HG03571 (cell line): ENCODE data around the gene SCAF8.
"Not testable (repeated sequence)": the region's sequence is repeated elsewhere in the genome, so short reads cannot be mapped to it uniquely, and the experiment has no call there.

Source experiments
- ATAC-seq: cut with Tn5 transposase; IDR thresholded peaks from one replicate; pipeline ENCODE4 v1.9.1; 2021; ENCODE audit not compliant: unreplicated experiment

SCAF8 gene

DNA sequence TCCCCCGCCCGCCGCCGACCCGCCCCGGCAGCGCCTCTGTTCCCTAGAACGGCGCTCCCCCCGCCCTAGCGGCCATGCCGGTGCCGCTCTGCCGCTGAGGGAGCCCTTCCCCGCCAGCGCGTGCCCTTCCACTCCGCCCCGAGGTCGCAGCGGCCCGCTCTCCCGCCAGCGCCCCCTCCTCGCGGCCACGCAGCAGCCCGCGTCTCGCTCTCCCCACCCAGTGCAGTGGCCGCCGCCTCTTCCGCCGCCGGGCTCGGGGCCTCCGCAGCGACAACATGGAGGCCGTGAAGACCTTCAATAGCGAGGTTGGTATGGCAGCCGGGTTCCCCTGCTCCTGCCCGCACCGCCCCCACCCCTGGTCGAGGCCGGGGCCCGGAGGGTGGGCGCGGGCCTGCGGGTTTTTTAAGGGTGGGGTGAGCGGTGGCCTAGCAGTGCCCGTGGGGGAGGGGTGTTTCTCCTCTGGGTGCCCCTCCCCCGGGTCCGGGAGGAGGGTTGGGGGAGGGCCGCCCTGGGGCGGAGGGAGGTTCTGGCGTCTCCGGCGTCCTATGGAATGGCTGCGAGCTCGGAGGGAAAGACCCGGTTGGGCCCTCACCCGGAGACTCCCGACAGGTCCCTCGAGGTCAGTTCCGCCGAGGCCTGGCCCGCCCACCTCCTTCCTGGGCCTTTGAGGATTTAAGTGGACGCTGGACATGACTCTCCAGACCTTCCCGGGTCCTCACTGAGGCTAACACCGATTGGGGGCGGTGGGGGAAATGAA, 588 bp downstream of the SCAF8 start:
- ATAC-seq = peak; percentile 75

- ATAC-seq = no peak
Observed at GRCh38 chr6:154736618-154737259, 3.5 kb downstream of the SCAF8 start.

DNA sequence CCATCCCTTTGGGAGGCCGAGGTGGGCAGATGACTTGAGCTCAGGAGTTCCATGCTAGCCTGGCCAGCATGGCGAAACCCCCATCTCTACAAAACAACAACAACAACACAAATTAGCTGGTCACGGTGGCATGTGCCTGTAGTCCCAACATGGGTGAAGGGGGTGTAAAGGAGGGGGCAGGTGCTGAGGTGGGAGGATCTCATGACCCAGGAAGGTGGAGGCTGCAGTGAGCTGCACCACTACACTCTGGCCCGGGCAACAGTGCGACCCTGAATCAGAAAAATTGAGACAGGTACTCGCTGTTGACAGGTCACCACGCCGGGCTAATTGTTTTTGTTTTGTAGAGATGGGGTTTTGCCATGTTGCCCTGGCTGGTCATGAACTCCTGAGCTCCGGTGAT, 4.2 kb downstream of the SCAF8 start:
- no peak for ATAC-seq

GRCh38 chr6:154738551-154738961, 5.3 kb downstream of the SCAF8 start:
- ATAC-seq = no peak

- ATAC-seq = no peak
Observed at GRCh38 chr6:154740658-154741057, 7.4 kb downstream of the SCAF8 start.

- ATAC-seq = no peak
Observed at GRCh38 chr6:154742891-154743290, 9.7 kb downstream of the SCAF8 start.

DNA sequence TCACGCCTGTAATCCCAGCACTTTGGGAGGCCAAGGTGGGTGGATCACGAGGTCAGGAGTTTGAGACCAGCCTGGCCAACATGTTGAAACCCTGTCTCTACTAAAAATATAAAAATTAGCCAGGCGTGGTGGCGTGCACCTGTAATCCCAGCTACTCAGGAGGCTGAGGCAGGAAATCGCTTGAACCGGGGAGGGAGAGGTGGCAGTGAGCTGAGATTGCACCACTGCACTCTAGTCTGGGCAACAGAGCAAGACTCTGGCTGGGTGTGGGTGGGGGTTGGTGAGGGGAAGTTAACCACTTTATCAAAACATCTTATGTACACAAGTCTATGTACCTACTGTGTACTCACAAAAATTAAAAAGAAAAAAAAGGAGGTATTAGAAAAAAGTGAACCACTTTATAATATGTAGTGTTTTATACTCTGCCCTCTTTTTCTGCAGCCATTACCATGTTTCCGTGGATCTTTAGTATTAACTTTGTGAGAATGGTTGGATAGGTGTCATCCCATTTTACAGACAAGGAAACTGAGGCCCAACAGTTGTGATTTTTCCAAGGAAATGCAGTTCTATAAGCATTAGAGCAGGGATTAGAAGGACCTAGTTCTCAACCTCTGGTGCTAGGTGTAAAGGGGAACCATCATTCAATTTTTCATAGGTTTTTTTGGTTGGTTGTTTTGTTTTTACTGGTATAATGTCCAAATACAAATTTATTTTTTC, 11.0 kb downstream of the SCAF8 start:
- not testable (repeated sequence) for ATAC-seq

GRCh38 chr6:154745243-154745642, 12.0 kb downstream of the SCAF8 start:
- ATAC-seq = no peak

- no peak for ATAC-seq
Observed at GRCh38 chr6:154749341-154749740, 16.1 kb downstream of the SCAF8 start.

DNA sequence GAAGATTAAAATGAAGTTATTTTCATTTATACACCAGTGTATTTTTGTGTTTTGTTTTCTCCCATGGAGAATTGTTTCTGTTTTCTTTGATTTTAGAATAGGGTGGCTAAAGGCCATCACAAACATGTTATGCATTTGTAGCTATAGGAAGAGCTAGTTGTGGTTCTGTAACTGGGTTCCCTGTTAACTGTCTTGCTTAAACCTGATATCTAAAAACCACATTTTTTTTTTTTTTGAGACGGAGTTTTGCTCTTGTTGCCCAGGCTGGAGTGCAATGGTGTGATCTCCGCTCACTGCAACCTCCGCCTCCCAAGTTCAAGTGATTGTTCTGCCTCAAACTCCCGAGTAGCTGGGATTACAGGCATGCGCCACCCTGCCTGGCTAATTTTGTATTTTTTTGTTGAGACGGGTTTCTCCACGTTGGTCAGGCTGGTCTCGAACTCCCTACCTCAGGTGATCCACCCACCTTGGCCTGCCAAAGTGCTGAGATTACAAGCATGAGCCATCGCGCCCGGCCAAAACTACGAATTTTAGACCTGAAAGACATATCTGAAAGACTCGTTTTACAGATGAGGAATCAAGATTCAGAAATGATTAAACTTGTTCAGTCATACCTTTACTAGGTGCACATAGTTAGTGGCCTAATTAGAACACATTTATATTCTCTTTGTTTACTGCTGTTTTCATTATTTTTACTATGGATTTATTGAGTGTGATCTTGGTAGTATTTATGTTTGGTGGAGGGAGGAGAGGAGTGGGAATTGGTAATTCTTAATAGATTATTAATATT, 18.0 kb downstream of the SCAF8 start:
- ATAC-seq = no peak

- no peak for ATAC-seq
Observed at GRCh38 chr6:154752022-154752421, 18.8 kb downstream of the SCAF8 start.

DNA sequence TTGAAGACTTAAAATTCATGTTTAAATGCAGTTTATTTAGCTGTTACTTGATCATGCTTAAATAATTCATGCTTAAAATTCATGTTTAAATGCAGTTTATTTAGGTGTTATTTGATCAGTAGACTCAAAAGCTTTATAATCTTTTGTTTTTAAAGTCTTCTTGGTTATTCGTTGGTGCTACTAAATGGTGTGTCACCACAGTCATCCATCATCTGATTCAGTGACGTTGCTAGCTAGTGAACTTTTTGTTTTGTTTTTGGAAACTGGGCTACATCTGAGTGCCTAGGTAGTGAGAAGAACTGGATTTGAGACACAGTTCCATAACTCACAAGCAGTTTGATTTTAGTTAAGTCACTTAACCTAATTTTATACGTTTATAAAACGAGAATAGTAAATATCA, 20.9 kb downstream of the SCAF8 start:
- no peak for ATAC-seq

DNA sequence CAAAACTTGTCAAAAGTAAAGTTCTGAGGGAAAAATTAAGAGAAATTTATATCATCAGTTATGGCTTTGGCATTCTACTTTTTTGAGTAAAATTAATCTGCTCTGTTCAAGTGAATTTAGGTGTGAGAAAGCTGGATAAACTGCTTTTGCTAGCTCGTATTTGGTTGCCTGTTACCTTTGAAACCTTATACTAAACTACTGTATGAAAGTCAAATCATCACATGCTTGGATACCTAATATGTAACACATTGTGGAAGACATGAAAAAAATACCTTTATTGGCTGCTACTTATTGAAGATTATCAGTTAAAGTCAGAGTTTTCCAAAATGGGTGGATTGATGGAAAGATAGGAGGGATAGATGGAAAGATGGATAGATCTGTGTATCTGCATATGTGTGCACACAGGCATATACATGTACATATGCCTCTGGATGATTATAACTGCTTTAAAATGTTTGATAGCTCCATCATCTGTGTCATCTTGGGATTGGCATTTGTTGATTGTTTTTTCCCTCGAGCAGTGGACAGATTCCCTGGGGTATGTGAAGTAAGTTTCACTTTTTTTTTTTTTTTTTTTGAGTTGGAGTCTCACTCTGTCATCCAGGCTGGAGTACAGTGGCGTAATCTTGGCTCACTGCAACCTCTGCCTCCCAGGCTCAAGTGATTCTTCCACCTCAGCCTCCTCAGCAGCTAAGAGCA, 24.3 kb downstream of the SCAF8 start:
- no peak for ATAC-seq

DNA sequence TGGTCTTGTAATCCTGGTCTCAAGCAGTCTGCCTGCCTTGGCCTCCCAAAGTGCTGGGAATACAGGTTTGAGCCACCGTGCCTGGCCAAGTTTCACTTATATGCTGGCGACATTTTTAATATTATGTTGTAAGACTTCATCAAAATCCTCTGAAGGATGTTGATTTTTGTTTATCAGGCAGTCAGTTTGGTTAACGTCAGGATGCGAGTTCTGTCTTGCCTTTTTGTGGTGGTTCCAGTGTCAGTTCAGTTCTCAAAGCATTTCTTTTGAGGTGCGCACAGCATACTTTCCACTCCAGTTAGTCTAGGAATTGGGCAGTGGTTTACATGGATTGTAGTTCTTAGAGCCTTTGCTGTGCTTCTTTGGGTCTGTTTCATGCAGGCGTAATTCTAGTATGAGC, 24.9 kb downstream of the SCAF8 start:
- no peak for ATAC-seq

- no peak for ATAC-seq
Observed at GRCh38 chr6:154763650-154764049, 30.4 kb downstream of the SCAF8 start.

GRCh38 chr6:154765273-154765672, 32.1 kb downstream of the SCAF8 start:
- no peak for ATAC-seq

DNA sequence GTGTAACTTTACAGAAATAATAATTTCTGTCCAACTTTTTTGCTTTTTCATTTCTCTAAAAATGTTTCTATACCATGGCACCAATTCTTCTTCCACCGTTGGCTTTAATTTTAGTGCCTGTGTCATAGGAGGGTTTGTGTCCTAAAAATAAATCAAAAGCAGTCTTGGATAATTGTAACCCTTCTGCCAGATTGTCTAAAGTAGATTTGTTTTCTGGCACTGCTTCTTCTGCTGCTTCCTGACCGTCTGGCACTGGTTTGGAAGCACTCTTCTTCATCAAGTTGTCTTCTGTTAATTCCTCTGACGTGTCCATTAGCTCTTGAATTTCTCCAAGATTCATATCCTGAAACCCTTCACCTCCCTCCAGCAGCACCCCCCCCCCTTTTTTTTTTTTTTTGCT, 33.1 kb downstream of the SCAF8 start:
- no peak for ATAC-seq

DNA sequence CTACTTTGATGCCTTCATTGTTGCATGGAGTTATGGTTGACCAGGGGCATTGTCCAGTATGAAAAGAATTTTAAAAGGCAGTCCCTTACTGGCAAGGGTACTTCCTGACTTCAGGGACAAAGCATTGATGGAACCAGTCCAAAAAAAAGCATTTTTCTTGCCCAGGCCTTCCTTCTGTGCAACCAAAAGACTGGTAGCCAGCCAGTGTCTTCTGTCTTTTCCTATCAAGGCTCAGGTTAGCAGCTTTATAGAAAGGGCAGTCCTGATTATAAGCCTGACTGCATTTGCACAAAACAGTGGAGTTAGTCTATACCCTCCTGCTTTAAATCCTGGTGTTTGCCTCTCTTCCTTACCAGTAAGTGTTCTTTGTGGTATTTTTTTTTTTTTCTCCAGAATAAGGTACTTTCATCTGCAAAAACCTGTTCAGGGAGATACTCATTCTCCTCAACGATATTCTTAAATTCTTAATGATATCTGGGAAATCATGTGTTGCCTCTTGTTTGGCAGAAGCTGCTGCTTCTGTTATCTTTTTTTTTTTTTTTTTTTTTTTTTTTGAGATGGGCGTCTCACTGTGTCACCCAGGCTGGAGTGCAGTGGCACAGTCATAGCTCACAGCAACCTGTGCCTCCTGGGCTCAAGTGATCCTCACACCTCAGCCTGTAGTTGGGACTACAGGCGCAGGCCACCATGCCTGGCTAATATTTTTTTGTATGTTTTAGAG, 33.9 kb downstream of the SCAF8 start:
- no peak for ATAC-seq

DNA sequence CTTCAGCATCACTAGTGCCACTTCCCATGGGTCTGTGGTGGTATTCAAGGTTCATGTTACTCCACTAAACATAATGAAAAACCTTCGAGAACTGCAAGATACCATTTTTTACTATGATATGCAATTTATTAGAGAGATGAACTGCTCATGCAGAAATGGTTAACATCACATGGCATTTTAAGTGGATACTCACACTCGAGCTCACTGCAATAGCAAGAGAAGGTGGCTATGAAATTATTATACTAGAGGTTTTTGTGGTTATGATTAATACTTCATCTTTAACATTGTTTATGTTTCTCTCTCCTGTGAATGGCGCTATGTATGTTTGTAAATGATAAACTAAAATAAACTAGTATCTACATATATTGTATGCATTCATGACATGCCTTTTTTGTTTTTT, 35.1 kb downstream of the SCAF8 start:
- ATAC-seq = no peak

- peak; percentile 94 for ATAC-seq
Observed at GRCh38 chr6:154773610-154774089, 40.4 kb downstream of the SCAF8 start.
